ENCODE data around the gene POLR1B. TPM values are rescaled to one million over a fixed set of nuclear protein-coding genes. Genes with fewer than 3 reads are reported as not detected.

Gene POLR1B
- polyA plus RNA-seq, 1 of the 3 experiments (the other 2 are of a cell fraction), result 13.4 TPM

Small RNA genes within 50 kb of the gene (small RNA-seq; reads per million reads assigned to genes)
- 0 reads per million in 7 experiments for gene RF00019

Other genes starting within 250 kb of the POLR1B start
- gene RGPD8, start 108.8 kb upstream of the POLR1B start, polyA plus RNA-seq (2012; rRNA removed), result 0.76 and 1.2 TPM in 2 replicates
- 15.4 and 19.6 TPM in 2 replicates for gene TTL, start 60.3 kb upstream of the POLR1B start, polyA plus RNA-seq (2012; rRNA removed)
- gene CHCHD5, start 42.1 kb downstream of the POLR1B start, polyA plus RNA-seq (2012; rRNA removed), result 29.9 and 55.9 TPM in 2 replicates
- 56.3 and 62.0 TPM in 2 replicates for gene SLC20A1, start 103.5 kb downstream of the POLR1B start, polyA plus RNA-seq (2012; rRNA removed)
- not detected in 2 replicates for gene NT5DC4, start 178.6 kb downstream of the POLR1B start, polyA plus RNA-seq (2012; rRNA removed)
- 2.9 TPM in 2 replicates for gene CKAP2L, start 222.1 kb downstream of the POLR1B start, polyA plus RNA-seq (2012; rRNA removed)
- gene IL1A, start 242.0 kb downstream of the POLR1B start, polyA plus RNA-seq (2012; rRNA removed), result not detected in 2 replicates